ENCODE measurements around the gene DAND5.
A peak's percentile ranks its signal among the peaks of the same experiment; 100 is the strongest.
"Not testable (repeated sequence)": the region's sequence is repeated elsewhere in the genome, so short reads cannot be mapped to it uniquely, and the experiment has no call there.

Gene DAND5

DNA sequence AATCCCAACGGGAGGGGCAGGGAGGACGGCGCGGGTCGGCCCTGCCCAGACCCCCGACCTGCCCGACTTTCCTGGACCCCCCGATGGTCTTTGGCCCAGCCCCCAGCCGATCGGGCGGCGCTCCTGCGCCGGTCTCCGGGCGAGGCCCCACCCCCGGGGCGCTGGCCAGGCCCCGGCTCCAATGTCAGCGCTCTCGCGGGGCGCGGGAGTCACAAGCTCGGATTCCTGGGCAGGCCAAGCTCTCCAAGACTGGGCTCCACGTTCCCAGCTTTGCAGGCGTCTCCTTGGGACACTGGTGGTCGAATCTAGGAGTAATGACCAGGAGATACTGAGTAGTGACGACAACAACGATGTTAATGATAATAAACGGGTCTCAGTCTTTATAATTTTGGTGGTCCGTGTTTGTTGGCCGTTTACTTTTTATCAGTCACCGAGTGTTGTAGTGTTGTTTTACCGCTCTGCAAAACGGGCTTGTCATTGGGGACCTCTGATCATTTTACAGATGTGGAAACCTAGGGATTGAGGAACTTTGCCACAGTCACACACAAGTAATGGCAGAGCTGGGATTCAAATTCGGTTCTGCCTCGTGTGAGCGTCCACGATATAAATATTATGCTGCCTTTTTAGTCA lies 23.2 kb upstream of the DAND5 start:
- DNase-seq: peak; percentile 65

DNA sequence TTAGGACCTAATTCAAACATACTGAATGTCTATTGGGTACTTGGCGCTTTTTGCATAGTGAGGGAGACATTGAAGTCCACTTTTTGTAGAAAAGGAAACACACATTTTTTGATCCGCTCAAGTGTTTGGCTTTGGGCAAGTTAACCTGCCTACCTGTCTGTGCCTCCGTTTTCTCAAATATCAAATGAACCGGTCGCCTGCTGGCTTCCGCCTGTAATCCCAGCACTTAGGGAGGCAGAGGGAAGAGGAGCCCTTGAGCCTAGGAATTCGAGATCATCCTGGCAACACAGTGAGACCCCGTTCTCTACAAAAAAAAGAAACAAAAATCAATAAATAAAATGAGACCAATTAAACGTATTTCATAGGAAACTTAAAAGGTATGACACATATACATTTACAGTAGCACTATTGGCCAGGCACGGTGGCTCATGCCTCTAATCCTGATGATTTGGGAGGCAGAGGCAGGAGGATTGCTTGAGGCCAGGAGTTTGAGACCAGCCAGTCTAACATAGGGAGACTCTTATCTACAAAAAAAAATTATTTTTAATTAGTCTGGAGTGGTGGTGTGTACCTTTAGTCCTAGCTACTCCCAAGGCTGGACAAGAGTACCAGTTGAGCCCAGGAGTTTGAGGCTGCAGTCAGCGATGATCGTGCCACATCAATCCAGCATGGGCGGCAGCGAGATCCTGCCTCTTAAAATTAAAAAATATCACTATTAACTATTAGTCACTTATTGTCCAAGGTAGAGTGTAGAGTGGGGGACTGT lies 22.5 kb upstream of the DAND5 start:
- DNase-seq: no peak

DNA sequence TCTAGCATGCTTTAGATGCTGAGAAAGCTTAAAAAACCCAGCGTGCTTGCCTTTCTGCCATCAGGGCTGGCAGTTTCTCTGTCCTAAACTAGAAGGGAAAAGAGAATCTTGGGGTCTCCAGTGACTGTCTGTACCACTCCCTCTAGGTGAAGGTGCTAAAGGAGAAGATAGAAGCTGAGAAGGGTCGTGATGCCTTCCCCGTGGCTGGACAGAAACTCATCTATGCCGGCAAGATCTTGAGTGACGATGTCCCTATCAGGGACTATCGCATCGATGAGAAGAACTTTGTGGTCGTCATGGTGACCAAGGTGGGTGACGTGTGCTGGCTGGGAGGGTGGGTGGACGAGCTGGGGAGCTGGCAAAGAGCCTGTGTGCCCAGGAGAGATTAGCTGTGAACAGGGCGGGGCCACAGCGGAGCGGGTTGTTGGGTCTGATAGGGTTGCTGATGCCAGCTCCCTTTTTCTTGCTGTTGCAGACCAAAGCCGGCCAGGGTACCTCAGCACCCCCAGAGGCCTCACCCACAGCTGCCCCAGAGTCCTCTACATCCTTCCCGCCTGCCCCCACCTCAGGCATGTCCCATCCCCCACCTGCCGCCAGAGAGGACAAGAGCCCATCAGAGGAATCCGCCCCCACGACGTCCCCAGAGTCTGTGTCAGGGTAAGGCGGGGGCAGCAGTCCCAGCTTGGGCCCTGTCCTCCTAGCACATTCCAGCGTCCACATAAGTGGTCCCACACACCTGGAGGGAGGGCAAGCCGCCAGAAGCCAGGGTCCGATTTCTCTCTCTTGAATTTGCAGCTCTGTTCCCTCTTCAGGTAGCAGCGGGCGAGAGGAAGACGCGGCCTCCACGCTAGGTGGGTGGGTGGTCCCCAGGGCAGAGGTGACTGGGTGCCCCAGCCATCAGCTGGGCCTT lies 21.4 kb upstream of the DAND5 start:
- DNase-seq: no peak

DNA sequence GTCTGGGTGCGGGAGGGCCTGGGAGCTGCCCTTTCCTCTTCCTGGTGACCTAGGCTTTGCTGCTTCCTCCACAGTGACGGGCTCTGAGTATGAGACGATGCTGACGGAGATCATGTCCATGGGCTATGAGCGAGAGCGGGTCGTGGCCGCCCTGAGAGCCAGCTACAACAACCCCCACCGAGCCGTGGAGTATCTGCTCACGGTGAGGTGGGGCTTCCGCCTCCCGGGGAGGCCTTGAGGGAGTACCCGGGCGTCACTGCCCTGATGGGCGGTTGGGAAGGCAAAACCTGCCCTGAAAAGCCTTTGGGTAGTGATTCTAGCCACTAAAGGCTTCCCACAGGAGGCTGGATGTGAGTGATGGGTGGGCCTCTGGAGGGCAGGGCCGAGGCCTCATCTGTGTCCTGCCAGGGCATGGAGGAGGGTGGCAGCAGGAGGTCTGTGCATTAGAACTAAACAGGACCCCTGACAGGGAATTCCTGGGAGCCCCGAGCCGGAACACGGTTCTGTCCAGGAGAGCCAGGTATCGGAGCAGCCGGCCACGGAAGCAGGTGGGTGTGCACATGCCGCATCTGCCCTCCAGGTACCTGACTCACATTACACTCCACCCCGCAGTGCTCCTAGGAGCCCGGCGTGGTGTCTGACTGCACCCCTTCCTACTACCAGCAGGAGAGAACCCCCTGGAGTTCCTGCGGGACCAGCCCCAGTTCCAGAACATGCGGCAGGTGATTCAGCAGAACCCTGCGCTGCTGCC lies 20.6 kb upstream of the DAND5 start:
- DNase-seq: no peak

DNA sequence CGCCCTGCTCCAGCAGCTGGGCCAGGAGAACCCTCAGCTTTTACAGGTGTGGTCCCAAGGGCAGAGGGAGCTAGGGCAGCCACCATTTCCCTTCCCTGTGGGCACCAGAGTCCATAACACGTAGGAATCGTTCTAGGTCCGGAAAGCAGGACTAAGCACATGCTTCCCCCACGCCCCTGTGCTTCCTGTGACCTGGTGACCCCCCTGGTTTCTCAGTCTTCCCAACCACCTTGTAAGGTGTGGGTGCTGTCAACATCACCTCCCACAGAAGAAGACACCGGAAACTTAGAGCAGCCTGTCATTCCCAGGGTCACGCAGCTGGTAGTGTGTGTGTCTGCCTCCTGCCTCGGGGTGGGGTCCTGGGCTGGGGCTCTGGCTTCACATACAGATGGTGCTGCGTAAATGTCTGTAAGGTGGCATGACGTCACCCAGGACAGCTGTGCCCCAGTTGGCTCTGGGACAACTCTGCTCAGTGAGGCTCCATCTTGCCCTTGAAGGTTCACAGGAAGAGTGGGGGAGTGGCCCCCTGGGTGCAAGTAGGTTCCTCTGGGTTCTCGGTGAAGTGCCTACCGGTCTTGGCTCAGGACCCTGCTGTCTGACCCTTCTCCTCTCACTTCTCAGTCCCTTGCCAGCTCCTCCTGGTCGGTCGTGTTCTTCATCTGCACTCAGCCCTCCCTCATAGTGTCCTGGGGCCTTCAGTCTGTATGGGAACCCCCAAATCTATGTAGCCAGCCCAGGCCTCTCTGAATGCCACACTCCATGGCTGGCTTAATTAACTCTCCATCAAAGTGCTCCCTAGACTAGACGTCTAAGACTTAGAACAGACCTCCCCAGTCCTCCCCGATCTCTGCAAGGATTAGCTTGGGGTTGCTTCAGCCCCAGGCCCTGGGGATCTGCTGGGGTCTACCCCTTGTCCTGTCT lies 19.8 kb upstream of the DAND5 start:
- DNase-seq: no peak

DNA sequence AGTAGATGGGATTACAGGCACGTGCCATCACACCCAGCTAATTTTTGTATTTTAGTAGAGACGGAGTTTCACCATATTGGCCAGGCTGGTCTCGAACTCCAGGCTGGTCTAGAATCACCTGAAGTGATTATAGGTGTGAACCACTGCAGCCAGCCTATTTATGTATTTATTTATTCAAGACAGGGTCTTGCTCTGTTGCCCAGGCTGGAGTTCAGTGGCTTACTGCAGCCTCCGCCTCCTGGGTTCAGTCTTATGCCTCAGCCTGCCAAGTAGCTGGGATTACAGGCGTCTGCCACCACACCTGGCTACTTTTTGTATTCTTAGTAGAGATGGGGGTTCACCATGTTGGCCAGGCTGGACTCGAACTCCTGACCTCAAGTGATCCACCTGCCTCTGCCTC lies 17.3 kb upstream of the DAND5 start:
- DNase-seq: not testable (repeated sequence)

DNA sequence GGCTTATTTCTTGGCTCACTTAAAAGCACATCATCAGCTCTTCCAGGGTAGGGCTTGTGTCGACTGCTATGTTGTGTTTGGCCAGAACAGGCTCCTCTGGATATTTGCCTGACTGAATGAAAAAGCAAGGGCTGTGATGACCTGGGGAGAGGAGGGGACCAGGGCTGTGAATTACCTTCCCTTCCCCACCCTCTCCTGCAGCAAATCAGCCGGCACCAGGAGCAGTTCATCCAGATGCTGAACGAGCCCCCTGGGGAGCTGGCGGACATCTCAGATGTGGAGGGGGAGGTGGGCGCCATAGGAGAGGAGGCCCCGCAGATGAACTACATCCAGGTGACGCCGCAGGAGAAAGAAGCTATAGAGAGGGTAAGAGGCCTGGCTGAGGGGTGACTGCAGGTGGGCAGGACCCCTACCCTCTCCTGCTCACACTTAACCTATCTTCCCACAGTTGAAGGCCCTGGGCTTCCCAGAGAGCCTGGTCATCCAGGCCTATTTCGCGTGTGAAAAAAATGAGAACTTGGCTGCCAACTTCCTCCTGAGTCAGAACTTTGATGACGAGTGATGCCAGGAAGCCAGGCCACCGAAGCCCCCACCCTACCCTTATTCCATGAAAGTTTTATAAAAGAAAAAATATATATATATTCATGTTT lies 16.8 kb upstream of the DAND5 start:
- no peak for DNase-seq

DNA sequence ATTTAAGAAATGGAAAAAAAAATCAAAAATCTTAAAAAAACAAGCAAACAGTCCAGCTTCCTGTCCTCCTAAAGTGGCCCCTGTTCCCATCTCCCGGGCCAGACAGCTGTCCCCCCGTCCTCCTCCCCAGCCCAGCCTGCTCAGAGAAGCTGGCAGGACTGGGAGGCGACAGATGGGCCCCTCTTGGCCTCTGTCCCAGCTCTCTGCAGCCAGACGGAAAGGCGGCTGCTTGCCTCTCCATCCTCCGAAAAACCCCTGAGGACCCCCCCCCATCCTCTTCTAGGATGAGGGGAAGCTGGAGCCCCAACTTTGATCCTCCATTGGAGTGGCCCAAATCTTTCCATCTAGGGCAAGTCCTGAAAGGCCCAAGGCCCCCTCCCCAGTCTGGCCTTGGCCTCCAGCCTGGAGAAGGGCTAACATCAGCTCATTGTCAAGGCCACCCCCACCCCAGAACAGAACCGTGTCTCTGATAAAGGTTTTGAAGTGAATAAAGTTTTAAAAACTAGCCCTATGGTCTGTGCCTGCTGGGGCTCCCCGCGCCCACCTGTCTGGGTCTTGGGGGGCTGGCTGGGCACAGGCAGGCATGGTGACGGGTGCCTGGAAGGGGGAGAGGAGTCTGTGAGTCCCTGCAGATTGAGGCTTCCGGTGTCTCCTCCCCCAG lies 16.1 kb upstream of the DAND5 start:
- no peak for DNase-seq

DNA sequence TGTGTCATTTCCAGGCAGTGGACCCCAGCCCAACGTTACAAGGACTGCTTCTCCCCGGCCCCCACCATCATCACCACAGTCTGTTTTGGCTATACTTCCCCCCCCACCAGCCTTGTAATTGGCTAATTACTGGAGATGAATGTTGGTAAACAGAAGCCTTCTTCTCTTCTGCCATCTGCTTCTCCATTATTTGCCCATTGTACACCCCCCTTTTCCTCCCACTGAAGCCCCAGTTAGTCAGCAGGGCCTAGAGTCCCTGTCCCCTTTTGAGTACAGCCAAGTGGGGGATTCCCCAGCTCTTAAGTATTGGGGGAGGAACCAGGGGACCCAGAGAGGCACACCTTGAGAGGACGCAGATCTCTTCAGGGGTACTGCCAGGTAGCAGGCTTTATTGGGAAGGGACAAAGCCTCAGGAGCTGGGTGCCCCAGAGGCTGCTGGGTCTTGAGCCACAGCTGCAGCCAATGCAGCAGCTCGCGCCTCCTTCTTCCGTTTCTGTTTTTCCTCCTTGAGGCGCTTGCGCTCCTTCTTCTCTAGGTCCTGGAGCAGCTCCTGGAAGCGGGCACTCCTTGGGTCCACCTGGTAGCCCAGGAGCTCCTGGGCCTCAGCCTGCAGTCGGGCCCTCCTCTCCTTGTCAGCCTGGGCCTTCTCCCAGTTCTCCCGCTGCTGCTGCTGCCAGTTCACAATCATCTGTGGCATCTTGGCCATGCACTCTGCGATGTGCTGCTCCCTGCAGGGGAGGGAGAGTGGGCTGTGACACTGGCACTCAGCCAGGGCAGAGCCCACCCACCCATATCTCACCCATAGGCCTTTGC lies 15.4 kb upstream of the DAND5 start:
- DNase-seq: no peak

DNA sequence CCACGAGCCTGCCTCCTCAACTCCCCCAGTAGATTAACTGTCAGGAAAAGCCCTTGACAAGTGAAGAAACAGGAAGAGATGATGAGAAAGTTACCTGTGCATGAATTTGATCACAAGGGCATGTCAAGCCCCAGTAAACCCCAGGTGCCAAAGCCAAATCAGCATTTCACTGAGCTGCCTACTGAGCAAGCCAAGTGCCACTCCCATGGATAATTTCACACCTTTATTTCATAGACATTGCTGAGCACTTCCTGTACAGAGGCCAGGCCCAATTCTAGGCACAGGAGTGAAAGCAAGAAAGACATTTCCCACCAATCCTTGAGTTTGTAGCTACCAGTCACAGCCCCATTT lies 14.8 kb upstream of the DAND5 start:
- no peak for DNase-seq

DNA sequence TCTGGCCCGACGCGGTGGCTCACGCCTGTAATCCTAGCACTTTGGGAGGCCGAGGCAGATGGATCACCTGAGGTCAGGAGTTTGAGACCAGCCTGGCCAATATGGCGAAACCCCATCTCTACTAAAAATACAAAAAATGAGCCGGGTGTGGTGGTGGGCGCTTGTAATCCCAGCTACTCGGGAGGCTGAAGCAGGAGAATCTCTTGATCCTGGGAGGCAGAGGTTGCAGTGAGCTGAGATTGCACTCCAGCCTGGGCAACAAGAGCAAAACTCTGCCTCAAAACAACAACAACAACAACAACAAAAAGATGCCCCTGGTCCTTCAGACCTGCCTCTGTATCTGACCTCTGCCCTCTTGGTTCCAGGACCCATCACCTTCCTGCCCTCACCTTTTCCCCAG lies 13.8 kb upstream of the DAND5 start:
- DNase-seq: not testable (repeated sequence)

DNA sequence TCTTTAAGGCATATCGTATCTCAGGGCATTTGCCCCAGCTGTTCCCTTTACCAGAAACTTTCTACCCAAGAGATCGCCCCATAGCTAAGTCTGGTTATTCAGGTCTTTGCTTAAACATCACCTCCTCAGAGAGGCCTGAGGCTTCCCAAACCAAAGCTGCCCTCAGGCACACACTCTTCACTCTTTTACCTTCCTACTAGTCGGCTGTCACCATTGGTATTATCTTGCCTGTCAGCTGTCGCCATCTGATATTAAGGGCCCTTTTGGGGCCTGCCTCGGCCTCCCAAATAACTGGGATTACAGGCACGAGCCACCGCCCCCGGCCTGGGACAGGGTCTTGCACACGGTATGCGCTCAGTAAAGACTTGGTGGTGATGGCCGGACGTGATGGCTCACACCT lies 13.4 kb upstream of the DAND5 start:
- DNase-seq: no peak

DNA sequence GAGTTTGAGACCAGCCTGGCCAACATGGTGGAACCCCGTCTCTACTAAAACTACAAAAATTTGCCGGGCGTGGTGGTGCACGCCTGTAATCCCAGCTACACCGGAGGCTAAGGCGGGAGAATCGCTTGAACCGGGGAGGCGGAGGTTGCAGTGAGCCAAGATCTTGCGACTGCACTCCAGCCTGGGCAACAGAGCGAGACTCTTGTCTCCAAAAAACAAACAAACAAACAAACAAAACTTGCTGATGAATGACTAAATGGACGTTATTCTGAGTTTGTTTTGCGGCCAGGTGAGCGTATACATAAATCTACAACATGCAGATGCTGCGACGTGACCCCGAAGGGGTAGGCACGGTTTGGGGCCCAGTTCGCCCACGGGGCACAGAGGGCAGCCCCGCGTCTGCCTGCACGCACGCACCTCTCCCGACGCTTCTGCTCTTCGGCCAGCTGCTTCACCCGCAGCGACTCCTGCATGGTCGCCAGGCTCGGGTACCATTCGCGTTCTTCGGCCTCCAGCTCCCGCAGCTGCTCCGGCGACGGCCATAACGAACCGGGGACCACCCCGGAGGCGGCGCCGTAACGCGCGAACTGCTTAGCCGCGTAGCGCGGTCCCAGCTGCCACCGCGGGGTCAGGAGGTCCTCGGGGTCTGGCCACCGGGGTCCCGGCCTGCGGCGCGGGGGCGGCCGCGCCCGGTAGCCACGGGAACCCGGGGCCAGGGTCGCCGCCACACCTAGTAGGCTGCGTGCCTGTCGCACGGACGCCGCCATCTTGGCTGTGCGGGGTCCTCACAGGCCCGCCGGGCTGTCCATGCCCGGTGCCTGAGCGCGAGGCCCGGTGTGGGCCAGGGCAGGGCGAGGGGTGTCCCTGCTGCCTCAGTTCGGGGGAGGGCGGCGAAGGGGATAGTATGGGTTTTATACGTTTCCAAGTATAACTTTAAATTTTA lies 12.7 kb upstream of the DAND5 start, which contains the start of gene GADD45GIP1:
TSS of gene GADD45GIP1 (minus strand) at position 778 of the 943 bp plus-strand sequence. CDS start at position 767, 11 bp downstream.
- peak; percentile 88 for DNase-seq

DNA sequence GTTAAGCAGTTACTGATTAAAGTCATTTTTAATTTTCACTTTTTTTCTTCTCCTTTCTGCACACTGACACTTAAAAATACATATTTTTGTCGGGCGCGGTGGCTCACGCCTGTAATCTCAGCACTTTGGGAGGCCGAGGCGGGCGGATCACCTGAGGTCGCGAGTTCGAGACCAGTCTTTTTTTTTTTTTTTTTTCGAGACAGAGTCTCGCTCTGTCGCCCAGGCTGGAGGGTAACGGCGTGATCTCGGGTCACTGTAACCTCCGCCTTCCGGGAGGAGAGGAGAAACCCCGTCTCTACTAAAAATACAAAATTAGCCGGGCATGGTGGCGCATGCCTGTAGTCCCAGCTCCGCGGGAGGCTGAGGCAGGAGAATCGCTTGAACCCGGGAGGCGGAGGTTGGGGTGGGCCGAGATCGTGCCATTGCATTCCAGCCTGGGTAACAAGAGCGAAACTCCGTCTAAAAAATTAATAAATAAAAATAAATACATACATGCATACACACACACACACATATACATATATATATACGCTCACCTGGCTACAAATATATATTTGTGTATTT lies 11.9 kb upstream of the DAND5 start:
- not testable (repeated sequence) for DNase-seq

DNA sequence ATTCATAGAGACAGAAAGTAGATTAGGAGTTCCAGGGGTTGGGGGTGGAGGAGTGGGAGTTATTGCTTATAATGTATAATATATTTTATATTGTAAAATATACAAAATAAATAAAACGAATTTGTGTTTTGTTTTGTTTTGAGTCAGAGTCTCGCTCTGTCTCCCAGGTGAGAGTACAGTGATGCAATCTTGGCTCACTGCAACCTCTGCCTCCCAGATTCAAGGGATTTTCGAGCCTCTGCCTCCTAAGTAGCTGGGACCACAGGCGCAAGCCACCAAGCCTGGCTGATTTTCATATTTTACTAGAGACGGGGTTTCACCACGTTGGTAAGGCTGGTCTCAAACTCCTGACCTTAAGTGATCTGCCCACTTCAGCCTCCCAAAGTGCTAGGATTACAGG lies 9.9 kb upstream of the DAND5 start:
- DNase-seq: no peak

DNA sequence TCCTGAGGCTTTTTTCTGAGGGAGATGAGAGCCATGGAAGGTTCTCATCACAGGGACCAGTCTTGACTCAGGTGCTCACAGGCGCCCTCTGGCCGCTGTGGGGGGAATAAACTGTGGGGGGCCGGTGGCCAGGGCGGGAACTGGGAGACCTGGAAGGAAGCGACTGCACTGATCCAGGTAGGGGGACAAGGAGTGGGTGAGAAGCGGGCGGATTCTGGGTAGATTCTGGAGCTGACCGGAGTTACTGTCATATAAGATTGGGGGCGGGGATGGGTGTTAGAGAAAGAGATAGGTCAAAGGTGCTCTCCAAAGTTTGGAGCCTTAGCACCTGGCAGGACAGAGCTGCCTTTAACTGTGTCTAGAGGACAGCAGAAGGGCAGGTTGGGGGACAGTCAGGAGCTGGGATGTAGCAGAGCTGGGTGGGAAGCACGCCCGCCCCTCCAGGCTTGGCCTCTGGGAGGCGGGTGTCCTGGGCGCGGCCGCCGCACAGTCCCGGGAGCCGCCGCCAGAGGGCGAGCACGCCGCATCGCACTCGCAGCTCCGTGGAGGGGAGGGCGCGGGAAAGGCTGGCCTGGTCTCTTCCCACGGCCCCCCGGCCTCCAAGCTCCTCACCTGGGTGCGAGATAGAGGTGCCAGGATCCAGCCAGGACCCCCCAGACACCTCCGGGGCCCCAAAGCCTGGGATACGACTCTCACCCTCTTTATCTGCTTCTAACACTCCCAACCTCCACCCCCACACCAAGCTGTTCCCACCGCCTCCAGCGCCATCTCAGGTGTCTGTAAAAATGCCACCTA lies 4.2 kb upstream of the DAND5 start:
- peak; percentile 88 for DNase-seq

DNA sequence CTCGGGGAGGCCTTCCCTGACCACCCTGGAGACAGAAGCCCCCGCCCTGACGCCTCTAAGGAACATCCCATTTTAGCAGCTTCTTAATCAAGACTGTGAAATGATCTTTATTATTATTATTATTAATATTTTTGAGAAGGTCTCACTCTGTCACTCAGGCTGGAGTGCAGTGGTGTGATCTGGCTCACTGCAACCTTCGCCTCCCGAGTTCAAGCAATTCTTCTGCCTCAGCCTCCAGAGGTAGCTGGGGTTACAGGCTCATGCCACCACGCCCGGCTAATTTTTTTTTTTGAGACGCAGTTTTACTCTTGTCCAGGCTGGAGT lies 3.6 kb upstream of the DAND5 start:
- DNase-seq: no peak

DNA sequence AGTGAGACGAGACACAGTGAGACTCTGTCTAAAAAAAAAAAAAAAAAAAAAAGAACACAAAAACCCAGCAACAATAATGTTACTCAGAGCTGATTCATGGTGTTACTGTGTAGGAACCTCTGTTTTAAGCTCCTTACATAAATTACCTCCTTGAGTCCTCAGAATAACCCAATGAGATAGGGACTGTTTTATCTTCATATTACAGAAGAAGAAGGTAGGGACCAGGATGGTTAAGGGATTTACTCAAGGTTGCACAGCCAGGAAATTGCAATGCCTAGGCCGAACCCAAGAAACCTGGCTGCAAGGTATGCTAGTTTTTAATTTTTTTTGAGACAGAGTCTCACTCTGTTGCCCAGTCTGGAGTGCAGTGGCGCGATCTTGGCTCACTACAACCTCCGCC lies 1.5 kb upstream of the DAND5 start:
- DNase-seq: no peak
